Esophagus muscularis mucosa (tissue), 4 donors: ENCODE results near the gene PDIA6.

Experiments
- EP300 ChIP-seq: sonication (generic); formaldehyde crosslinking; IDR thresholded peaks from one replicate; pipeline ENCODE4 v1.6.1; 2017; ENCODE audit warnings: antibody characterized with exemption
- POLR2A ChIP-seq: fragments of 450-650 bp; IDR thresholded peaks from one replicate; pipeline ENCODE4 v1.6.1; 2017; ENCODE audit warnings: antibody characterized with exemption, moderate library complexity, mild to moderate bottlenecking, low read depth
- POLR2AphosphoS5 ChIP-seq, 2 donors: sonication (generic); formaldehyde crosslinking; IDR thresholded peaks; one replicate each; pipeline ENCODE4 v1.6.1; 2017; ENCODE audit warnings: antibody characterized with exemption in 2 of 2
- TF ChIP-seq, protein P1 (sequence below), 3 experiments: fragments of 200-600 bp in 2 of 3; fragments of 450-650 bp in 1 of 3; sonication (generic) in 2 of 3; IDR thresholded peaks; one replicate each; pipeline ENCODE4 v1.5.1; 2017 to 2019; ENCODE audit warnings: antibody characterized with exemption in 3 of 3, mild to moderate bottlenecking in 2 of 3, moderate library complexity in 1 of 3

DNA sequence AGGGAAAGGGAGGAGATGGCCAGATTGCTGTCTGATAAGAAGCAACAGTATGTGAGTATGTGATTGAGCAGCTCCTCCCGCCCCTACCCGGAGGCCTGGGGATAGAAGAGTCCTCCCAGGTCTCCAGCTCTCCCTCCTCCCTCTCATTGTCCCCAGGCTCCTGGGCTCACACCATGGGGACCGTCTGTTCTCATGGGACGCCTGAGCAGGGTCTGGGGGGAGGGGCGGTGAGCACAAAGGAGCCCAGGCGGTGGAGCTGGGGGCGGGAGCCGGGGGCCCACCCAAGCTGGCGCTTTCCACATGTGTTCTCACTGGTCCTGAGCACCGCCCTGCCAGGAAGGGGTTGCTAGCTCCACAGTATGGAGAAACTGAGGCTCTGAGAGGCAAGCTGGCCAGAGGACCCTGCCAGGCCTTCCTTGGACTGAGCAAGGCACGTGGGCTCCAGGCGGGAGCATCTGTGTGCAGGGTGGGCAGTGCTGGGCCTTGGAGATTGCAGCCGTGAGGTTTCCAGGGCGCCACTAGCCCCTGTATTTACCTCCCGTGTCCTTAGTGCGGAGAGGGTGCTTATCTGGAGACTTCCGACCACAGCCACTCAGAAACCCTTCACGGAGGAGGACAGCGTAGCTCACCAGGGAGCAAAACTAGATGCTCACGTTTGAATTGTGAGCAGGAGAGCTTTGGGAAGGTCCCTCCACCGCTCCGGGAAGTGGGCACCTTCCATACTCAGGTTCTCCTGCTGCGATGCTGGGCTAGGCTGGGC lies 37.4 kb downstream of the PDIA6 start:
- TF ChIP-seq POLR2AphosphoS5 (IDR thresholded peaks at IDR 0.05) (no peak), POLR2A (no peak), EP300 (no peak)
- TF ChIP-seq, protein P1, sequence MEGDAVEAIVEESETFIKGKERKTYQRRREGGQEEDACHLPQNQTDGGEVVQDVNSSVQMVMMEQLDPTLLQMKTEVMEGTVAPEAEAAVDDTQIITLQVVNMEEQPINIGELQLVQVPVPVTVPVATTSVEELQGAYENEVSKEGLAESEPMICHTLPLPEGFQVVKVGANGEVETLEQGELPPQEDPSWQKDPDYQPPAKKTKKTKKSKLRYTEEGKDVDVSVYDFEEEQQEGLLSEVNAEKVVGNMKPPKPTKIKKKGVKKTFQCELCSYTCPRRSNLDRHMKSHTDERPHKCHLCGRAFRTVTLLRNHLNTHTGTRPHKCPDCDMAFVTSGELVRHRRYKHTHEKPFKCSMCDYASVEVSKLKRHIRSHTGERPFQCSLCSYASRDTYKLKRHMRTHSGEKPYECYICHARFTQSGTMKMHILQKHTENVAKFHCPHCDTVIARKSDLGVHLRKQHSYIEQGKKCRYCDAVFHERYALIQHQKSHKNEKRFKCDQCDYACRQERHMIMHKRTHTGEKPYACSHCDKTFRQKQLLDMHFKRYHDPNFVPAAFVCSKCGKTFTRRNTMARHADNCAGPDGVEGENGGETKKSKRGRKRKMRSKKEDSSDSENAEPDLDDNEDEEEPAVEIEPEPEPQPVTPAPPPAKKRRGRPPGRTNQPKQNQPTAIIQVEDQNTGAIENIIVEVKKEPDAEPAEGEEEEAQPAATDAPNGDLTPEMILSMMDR (IDR thresholded peaks at IDR 0.05): no peak
